ENCODE data around the gene FAM204A. TPM values are rescaled to one million over a fixed set of nuclear protein-coding genes. Genes with fewer than 3 reads are reported as not detected.

The FAM204A gene
- polyA plus RNA-seq, 1 experiment: 23.1 TPM

GRCh38 chr10:118357841-118358240 lies 15.7 kb upstream of the FAM204A start:
- Histone ChIP-seq H3K4me3 (ENCODE audit: low read depth, low read length) (no peak overlapping the region), H3K36me3 (ENCODE audit: control insufficient read depth, insufficient read depth, low read length) (no peaks in the 10 kb centered on the region), H3K27me3 (ENCODE audit: control insufficient read depth, insufficient read depth, low read length) (no peaks in the 10 kb centered on the region)
- ChIA-PET CTCF (no interaction called here), POLR2A (interaction anchor here (0.6 kb wide), 1 partner anchor 49 kb away, joined by 4 read pairs; no protein-coding TSS in a partner anchor)
- no peak for TF ChIP-seq CTCF (IDR thresholded peaks at IDR 0.05; ENCODE audit: insufficient read depth, low read depth, low read length)
- no peak for DNase-seq (ENCODE audit: low read depth)

- Histone ChIP-seq H3K4me3 (ENCODE audit: low read depth, low read length) (no peak overlapping the region), H3K27me3 (ENCODE audit: control insufficient read depth, insufficient read depth, low read length) (no peaks in the 10 kb centered on the region; the same call in 1 of the 2 replicates), H3K36me3 (ENCODE audit: control insufficient read depth, insufficient read depth, low read length) (no peaks in the 10 kb centered on the region)
- POLR2A ChIA-PET: no interaction called here
- no peak for DNase-seq (ENCODE audit: low read depth)
- CTCF ChIA-PET: no interaction called here
- TF ChIP-seq CTCF (IDR thresholded peaks at IDR 0.05; ENCODE audit: insufficient read depth, low read depth, low read length): no peak
Measured at GRCh38 chr10:118356628-118357027, 14.5 kb upstream of the FAM204A start.

GRCh38 chr10:118355234-118355633 lies 13.1 kb upstream of the FAM204A start:
- DNase-seq (ENCODE audit: low read depth): no peak
- no peak for TF ChIP-seq CTCF (IDR thresholded peaks at IDR 0.05; ENCODE audit: insufficient read depth, low read depth, low read length)
- POLR2A ChIA-PET: no interaction called here
- CTCF ChIA-PET: interaction anchor here (1.3 kb wide), 1 partner anchor 10 kb away, joined by 3 read pairs; no protein-coding TSS in a partner anchor
- H3K4me3 ChIP-seq (ENCODE audit: low read depth, low read length): no peak overlapping the region
- no peaks in the 10 kb centered on the region for H3K36me3 ChIP-seq (ENCODE audit: control insufficient read depth, insufficient read depth, low read length)
- no peaks in the 10 kb centered on the region; the same call in 1 of the 2 replicates for H3K27me3 ChIP-seq (ENCODE audit: control insufficient read depth, insufficient read depth, low read length)

GRCh38 chr10:118349235-118349634 lies 7.1 kb upstream of the FAM204A start:
- Histone ChIP-seq H3K36me3 (ENCODE audit: control insufficient read depth, insufficient read depth, low read length) (no peaks in the 10 kb centered on the region), H3K27me3 (ENCODE audit: control insufficient read depth, insufficient read depth, low read length) (peaks cover 1% of the 10 kb centered on the region; the same call in 1 of the 2 replicates), H3K4me3 (ENCODE audit: low read depth, low read length) (no peak overlapping the region)
- ChIA-PET POLR2A (no interaction called here), CTCF (no interaction called here)
- no peak for TF ChIP-seq CTCF (IDR thresholded peaks at IDR 0.05; ENCODE audit: insufficient read depth, low read depth, low read length)
- no peak for DNase-seq (ENCODE audit: low read depth)

GRCh38 chr10:118343549-118343948 lies 1.4 kb upstream of the FAM204A start:
- H3K27me3 ChIP-seq (ENCODE audit: control insufficient read depth, insufficient read depth, low read length): peaks cover 1% of the 10 kb centered on the region; the same call in 1 of the 2 replicates
- no peaks in the 10 kb centered on the region for H3K36me3 ChIP-seq (ENCODE audit: control insufficient read depth, insufficient read depth, low read length)
- no peak for TF ChIP-seq CTCF (IDR thresholded peaks at IDR 0.05; ENCODE audit: insufficient read depth, low read depth, low read length)
- CTCF ChIA-PET: interaction anchor here (1.0 kb wide), 3 partner anchors 9 to 17 kb away, joined by 3 read pairs; no protein-coding TSS in a partner anchor
- no peak overlapping the region for H3K4me3 ChIP-seq (ENCODE audit: low read depth, low read length)
- POLR2A ChIA-PET: no interaction called here
- DNase-seq (ENCODE audit: low read depth): no peak

All from BJ (cell line).